ENCODE results near the gene NOXA1. TPM values are rescaled to one million over a fixed set of nuclear protein-coding genes. Genes with fewer than 3 reads are reported as not detected.
A peak's percentile ranks its signal among the peaks of the same experiment; 100 is the strongest.

NOXA1 gene
- total RNA-seq, 6 experiments from 2014 or later = 4.7 to 8.0 (median 5.7) TPM

DNA sequence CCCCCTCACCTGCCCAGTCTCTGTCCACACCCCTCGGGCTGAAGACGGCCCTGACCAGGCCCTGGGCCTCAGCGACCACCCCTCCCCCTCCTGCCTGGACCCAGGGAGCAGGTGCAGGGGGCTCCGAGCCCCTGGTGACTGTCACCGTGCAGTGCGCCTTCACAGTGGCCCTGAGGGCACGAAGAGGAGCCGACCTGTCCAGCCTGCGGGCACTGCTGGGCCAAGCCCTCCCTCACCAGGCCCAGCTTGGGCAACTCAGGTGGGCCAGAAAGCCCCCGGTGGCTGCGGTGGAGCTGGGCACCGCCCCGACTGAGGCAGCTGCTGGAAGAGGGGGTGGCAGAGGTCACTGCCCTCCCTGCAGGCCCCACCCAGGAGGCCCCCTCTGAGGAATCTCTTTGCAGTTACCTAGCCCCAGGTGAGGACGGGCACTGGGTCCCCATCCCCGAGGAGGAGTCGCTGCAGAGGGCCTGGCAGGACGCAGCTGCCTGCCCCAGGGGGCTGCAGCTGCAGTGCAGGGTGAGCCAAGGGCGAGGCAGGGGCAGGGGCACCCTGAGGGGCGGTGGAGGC is 10.2 kb downstream of the NOXA1 start:
- H3K4me3 ChIP-seq = no peak overlapping the region
- H3K36me3 ChIP-seq = no peaks in the 10 kb centered on the region
- WGBS (ENCODE audit: insufficient coverage, low coverage, low lambda C conversion rate, missing lambda C conversion rate) = no CpG with 5 or more reads among the region's 19 CpGs
- intact Hi-C loops (cut with DNase I) = no loop called here
- H3K27me3 ChIP-seq = no peaks in the 10 kb centered on the region
- no peak overlapping the region for H3K27ac ChIP-seq
- no peak for TF ChIP-seq POLR2A (IDR thresholded peaks at IDR 0.05)
- TF ChIP-seq, protein P1, sequence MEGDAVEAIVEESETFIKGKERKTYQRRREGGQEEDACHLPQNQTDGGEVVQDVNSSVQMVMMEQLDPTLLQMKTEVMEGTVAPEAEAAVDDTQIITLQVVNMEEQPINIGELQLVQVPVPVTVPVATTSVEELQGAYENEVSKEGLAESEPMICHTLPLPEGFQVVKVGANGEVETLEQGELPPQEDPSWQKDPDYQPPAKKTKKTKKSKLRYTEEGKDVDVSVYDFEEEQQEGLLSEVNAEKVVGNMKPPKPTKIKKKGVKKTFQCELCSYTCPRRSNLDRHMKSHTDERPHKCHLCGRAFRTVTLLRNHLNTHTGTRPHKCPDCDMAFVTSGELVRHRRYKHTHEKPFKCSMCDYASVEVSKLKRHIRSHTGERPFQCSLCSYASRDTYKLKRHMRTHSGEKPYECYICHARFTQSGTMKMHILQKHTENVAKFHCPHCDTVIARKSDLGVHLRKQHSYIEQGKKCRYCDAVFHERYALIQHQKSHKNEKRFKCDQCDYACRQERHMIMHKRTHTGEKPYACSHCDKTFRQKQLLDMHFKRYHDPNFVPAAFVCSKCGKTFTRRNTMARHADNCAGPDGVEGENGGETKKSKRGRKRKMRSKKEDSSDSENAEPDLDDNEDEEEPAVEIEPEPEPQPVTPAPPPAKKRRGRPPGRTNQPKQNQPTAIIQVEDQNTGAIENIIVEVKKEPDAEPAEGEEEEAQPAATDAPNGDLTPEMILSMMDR (IDR thresholded peaks at IDR 0.05) = no peak
- no peaks in the 10 kb centered on the region for H3K9me3 ChIP-seq
- no peak for ATAC-seq
- peak in 2 of 3 donors; percentile 14 to 45 for DNase-seq
- no peaks in the 10 kb centered on the region for H3K4me1 ChIP-seq

DNA sequence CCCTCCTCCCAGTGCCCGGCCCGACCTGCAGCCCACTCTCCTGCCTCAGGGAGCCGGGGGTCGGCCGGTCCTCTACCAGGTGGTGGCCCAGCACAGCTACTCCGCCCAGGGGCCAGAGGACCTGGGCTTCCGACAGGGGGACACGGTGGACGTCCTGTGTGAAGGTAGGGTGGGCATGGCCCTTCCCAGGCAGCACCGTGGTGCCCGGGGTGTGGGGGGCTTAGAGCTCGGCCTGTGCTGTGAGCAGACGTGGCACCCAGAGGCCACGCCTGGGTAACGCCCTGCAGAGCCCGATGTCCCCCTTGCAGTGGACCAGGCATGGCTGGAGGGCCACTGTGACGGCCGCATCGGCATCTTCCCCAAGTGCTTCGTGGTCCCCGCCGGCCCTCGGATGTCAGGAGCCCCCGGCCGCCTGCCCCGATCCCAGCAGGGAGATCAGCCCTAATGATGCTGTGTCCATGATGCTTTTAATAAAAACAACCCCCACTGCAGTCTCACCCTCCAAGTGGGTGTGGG is 10.8 kb downstream of the NOXA1 start:
- intact Hi-C loops (cut with DNase I) = no loop called here
- Histone ChIP-seq H3K36me3 (no peaks in the 10 kb centered on the region), H3K27me3 (no peaks in the 10 kb centered on the region), H3K9me3 (no peaks in the 10 kb centered on the region), H3K4me3 (no peak overlapping the region), H3K27ac (no peak overlapping the region), H3K4me1 (no peaks in the 10 kb centered on the region)
- ATAC-seq (no peak), DNase-seq (peak in 2 of 3 donors; percentile 21 to 54)
- TF ChIP-seq, protein P1 (IDR thresholded peaks at IDR 0.05) = no peak
- TF ChIP-seq POLR2A (IDR thresholded peaks at IDR 0.05) = no peak
- WGBS (ENCODE audit: insufficient coverage, low coverage, low lambda C conversion rate, missing lambda C conversion rate) = no CpG with 5 or more reads among the region's 26 CpGs

DNA sequence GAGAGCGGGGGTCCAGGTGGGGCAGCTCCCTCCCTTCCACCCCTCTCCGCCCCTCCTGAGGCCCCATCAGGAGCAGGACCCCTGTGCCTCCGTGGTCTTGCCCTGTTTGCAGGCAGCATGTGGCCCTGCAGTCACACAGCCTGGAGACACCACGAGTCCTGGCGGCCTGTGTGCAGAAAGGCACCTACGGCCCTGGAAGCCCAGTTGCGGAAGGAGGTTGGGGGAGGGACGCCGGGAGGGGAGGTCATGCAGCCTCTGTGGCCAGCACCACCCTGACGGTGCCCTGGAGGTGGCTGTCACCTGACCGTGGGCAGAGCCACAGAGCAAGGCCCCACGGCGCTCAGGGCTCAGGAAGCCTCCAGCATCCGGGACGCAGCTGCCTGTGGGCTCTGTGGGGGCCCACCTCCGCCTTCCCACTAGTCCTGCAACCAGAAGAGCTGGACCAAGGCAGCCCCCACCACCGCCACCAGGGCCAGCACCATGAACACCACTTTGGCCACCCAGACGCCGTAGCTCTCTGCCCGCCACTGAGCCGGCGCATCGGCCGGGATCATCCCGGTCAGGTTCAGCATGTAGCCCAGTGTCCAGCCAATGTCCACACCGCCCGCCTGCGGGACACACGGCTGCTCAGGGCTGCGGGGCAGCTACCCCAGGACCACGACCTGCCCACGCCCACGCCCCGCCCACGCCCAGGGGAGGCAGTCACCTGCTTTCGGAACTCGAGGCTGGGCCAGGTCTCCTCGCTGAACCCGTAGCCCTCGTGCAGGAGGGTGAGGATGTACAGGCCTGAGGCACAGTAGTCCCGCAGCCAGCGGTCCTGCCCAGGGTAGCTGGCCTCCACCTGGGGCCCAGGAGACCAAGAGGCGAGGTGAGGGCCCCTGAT is 11.5 kb downstream of the NOXA1 start:
- Histone ChIP-seq H3K27me3 (no peaks in the 10 kb centered on the region), H3K36me3 (no peaks in the 10 kb centered on the region), H3K27ac (no peak overlapping the region), H3K9me3 (no peaks in the 10 kb centered on the region), H3K4me3 (no peak overlapping the region), H3K4me1 (no peaks in the 10 kb centered on the region)
- intact Hi-C loops (cut with DNase I) = no loop called here
- WGBS (ENCODE audit: insufficient coverage, low coverage, low lambda C conversion rate, missing lambda C conversion rate) = 60% methylated on average over 4 of the region's 43 CpGs
- ATAC-seq = no peak
- peak in 2 of 3 donors; percentile 27 to 57 for DNase-seq
- TF ChIP-seq, protein P1 (IDR thresholded peaks at IDR 0.05) = no peak
- no peak for TF ChIP-seq POLR2A (IDR thresholded peaks at IDR 0.05)

DNA sequence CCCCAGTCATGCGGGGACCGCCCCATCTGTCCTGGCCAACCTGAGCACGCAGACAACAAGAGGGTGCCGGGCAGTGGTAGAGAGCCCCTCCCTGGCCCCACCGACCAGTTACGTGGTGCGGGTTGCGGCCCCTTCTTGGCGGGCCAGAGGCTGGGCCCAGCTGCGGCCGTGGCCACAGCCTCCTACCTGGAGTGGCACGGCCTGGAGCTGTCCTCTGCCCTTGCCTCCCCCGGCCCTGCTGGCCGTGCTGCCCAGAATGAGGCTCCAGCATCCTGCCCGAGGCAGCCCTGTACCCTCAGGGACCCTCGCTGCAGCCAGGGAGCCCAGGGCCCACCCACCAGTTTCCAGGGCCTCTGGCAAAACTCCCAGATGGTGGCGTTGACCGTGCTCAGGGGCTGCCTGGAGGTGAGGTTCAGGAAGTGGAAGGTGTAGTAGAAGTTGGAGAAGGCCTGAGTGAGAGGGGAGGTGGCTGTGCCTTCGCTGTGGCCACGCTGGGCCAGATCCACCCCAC is 12.2 kb downstream of the NOXA1 start:
- Histone ChIP-seq H3K4me3 (no peak overlapping the region), H3K27me3 (no peaks in the 10 kb centered on the region), H3K36me3 (no peaks in the 10 kb centered on the region), H3K27ac (no peak overlapping the region), H3K4me1 (no peaks in the 10 kb centered on the region), H3K9me3 (no peaks in the 10 kb centered on the region)
- WGBS (ENCODE audit: insufficient coverage, low coverage, low lambda C conversion rate, missing lambda C conversion rate) = 68% methylated on average over 2 of the region's 20 CpGs
- ATAC-seq (peak in 1 of 4 donors; percentile 3), DNase-seq (peak in 2 of 3 donors; percentile 21 to 45)
- TF ChIP-seq, protein P1 (IDR thresholded peaks at IDR 0.05) = no peak
- TF ChIP-seq POLR2A (IDR thresholded peaks at IDR 0.05) = no peak
- intact Hi-C loops (cut with DNase I) = no loop called here

All from right lobe of liver (tissue), 6 donors.